Liver (tissue), 9 donors: ENCODE measurements around the gene VAV3. TPM values are rescaled to one million over a fixed set of nuclear protein-coding genes. Genes with fewer than 3 reads are reported as not detected.

Experiments used
- DNase-seq: peaks from one replicate; pipeline ENCODE4 v3.0.0-alpha.2; 2017; ENCODE audit warnings: low spot score
- H3K27ac ChIP-seq, 2 donors: one replicate each; pipeline ENCODE4 v1.7.0; 2013; ENCODE audit warnings: inconsistent platforms in 2 of 2, low read length in 2 of 2, control low read depth in 1 of 2, low read depth in 1 of 2, mild to moderate bottlenecking in 1 of 2
- H3K27me3 ChIP-seq, 4 donors: one replicate each; pipeline versions ENCODE4 v1.6.1 to v1.7.0; 2013; ENCODE audit warnings: low read length in 3 of 4, inconsistent platforms in 1 of 4, mild to moderate bottlenecking in 1 of 4, moderate library complexity in 1 of 4; ENCODE audit not compliant: control insufficient read depth in 4 of 4, insufficient read depth in 4 of 4
- H3K36me3 ChIP-seq, 4 donors: one replicate each; pipeline versions ENCODE4 v1.6.1 to v1.7.0; 2013; ENCODE audit warnings: low read length in 3 of 4, mild to moderate bottlenecking in 3 of 4, low read depth in 1 of 4, moderate library complexity in 1 of 4; ENCODE audit not compliant: control insufficient read depth in 4 of 4, insufficient read depth in 3 of 4
- H3K4me1 ChIP-seq, 4 donors: one replicate each; pipeline versions ENCODE4 v1.6.1 to v1.7.0; 2013; ENCODE audit warnings: low read length in 3 of 4, mild to moderate bottlenecking in 3 of 4, moderate library complexity in 1 of 4; ENCODE audit not compliant: control insufficient read depth in 4 of 4, insufficient read depth in 4 of 4
- H3K4me3 ChIP-seq, 3 donors: one replicate each; pipeline versions ENCODE4 v1.6.1 to v1.7.0; 2013; ENCODE audit warnings: low read length in 3 of 3, control low read depth in 1 of 3, low read depth in 1 of 3, mild to moderate bottlenecking in 1 of 3
- H3K9ac ChIP-seq, 2 donors: one replicate each; pipeline ENCODE4 v1.7.0; 2013; ENCODE audit warnings: low read length in 2 of 2, mild to moderate bottlenecking in 2 of 2, moderate library complexity in 2 of 2, control low read depth in 1 of 2, low read depth in 1 of 2
- H3K9me3 ChIP-seq, 4 donors: one replicate each; pipeline versions ENCODE4 v1.6.1 to v1.7.0; 2013; ENCODE audit warnings: low read length in 3 of 4; ENCODE audit not compliant: control insufficient read depth in 4 of 4
- EGR1 ChIP-seq, 2 donors: IDR thresholded peaks; 2 replicates each; pipeline ENCODE4 v1.6.1; 2016 to 2018; ENCODE audit warnings: antibody characterized with exemption in 2 of 2, low read depth in 2 of 2
- FOXA1 ChIP-seq: IDR thresholded peaks from 2 replicates; pipeline ENCODE4 v1.6.1; 2016; ENCODE audit warnings: antibody characterized with exemption
- FOXA2 ChIP-seq: IDR thresholded peaks from 2 replicates; pipeline ENCODE4 v1.6.1; 2016; ENCODE audit warnings: antibody characterized with exemption
- GABPA ChIP-seq, 2 donors: IDR thresholded peaks in 1 of 2; conservative IDR thresholded peaks in 1 of 2; 2 replicates each; pipeline ENCODE4 v1.6.1; 2016; ENCODE audit warnings: antibody characterized with exemption in 2 of 2, mild to moderate bottlenecking in 1 of 2, moderate library complexity in 1 of 2
- HNF4A ChIP-seq, 2 donors: conservative IDR thresholded peaks; 2 replicates each; pipeline ENCODE4 v1.6.1; 2016; ENCODE audit warnings: antibody characterized with exemption in 2 of 2, mild to moderate bottlenecking in 2 of 2
- HNF4G ChIP-seq: IDR thresholded peaks from 2 replicates; pipeline ENCODE4 v1.6.1; 2016; ENCODE audit warnings: antibody characterized with exemption
- JUND ChIP-seq, 2 donors: IDR thresholded peaks; 2 replicates each; pipeline ENCODE4 v1.6.1; 2016; ENCODE audit warnings: antibody characterized with exemption in 2 of 2
- NR2F2 ChIP-seq: IDR thresholded peaks from 2 replicates; pipeline ENCODE4 v1.6.1; 2016; ENCODE audit warnings: antibody characterized with exemption
- RAD21 ChIP-seq, 2 donors: IDR thresholded peaks; 2 replicates each; pipeline ENCODE4 v1.6.1; 2016; ENCODE audit warnings: antibody characterized with exemption in 2 of 2, mild to moderate bottlenecking in 2 of 2
- RXRA ChIP-seq, 2 donors: IDR thresholded peaks; 2 replicates each; pipeline ENCODE4 v1.6.1; 2017 to 2018; ENCODE audit warnings: antibody characterized with exemption in 2 of 2, mild to moderate bottlenecking in 1 of 2
- SP1 ChIP-seq: IDR thresholded peaks from 2 replicates; pipeline ENCODE4 v1.6.1; 2018; ENCODE audit warnings: antibody characterized with exemption, mild to moderate bottlenecking
- TAF1 ChIP-seq: conservative IDR thresholded peaks from 2 replicates; pipeline ENCODE4 v1.6.1; 2016; ENCODE audit warnings: antibody characterized with exemption, mild to moderate bottlenecking
- YY1 ChIP-seq: IDR thresholded peaks from 2 replicates; pipeline ENCODE4 v1.6.1; 2016; ENCODE audit warnings: antibody characterized with exemption, mild to moderate bottlenecking
- WGBS: extraction: QIAGEN DNeasy Blood & Tissue Kit; methylation state at CpG from one replicate; pipeline ENCODE4 v1.1.7; 2013; 5-methylcytosine and 5-hydroxymethylcytosine counted together
- polyA plus RNA-seq, 2 donors: library from polyadenylated mRNA; stranded (reverse) in 1 of 2; unstranded in 1 of 2; fragments of 200-250 nt in 1 of 2; fragments of >200 nt in 1 of 2; fragmentation: Nextera tagmentation in 1 of 2; extraction: Ambion mirVana in 1 of 2; gene quantifications; one replicate each; pipeline versions ENCODE4 v1.2.1 to v1.2.3, GENCODE V29; 2013 to 2015
- total RNA-seq, 2 donors: library from RNA; depleted of rRNA; stranded (reverse); fragments of >200 nt; gene quantifications; one replicate each; pipeline ENCODE4 v1.2.3, GENCODE V29; 2014
- TF ChIP-seq, protein P1 (sequence below): IDR thresholded peaks from 2 replicates; pipeline ENCODE4 v1.6.1; 2016; ENCODE audit warnings: antibody characterized with exemption, mild to moderate bottlenecking
- TF ChIP-seq, protein P2 (sequence below): IDR thresholded peaks from 2 replicates; pipeline ENCODE4 v1.6.1; 2016; ENCODE audit warnings: antibody characterized with exemption
- TF ChIP-seq, protein P3 (sequence below): IDR thresholded peaks from 2 replicates; pipeline ENCODE4 v1.6.1; 2016; ENCODE audit warnings: antibody characterized with exemption
- TF ChIP-seq, protein P4 (sequence below): fragments of 150-350 bp; IDR thresholded peaks from 2 replicates; pipeline ENCODE4 v1.5.1; 2017; ENCODE audit warnings: improper control_type of control experiment, low read depth, low read length; ENCODE audit not compliant: missing input control
- TF ChIP-seq, protein P5 (sequence below): IDR thresholded peaks from 2 replicates; pipeline ENCODE4 v1.6.1; 2016; ENCODE audit warnings: antibody characterized with exemption
- donor health status: healthy.
- donor health status: healthy.
- donor health status: healthy.
- donor health status: healthy.
- donor health status: healthy.

The VAV3 gene
- total and polyA plus RNA-seq, 4 donors, result 0.46 to 4.8 (median 2.7) TPM

DNA sequence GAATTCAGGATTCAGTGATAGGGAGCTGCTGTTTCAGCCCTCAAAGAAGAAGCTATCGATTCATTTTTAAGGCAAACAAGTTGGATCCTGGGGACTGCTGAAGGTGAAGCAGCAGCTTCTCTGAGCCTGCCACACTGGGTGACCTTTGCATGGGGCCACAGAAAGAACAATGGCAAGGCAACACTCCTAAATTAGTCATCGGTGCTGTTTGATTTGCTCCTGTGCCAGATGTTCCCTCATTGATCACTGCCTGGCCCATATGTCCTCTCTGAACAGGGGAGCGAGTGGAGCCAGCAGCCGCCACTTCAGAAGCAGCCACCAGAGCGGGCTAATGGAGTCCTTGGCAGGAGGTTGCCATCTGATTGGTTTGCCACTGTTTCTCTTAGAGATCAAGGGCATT is 432.7 kb downstream of the VAV3 start (continued):
- TF ChIP-seq, protein P1, sequence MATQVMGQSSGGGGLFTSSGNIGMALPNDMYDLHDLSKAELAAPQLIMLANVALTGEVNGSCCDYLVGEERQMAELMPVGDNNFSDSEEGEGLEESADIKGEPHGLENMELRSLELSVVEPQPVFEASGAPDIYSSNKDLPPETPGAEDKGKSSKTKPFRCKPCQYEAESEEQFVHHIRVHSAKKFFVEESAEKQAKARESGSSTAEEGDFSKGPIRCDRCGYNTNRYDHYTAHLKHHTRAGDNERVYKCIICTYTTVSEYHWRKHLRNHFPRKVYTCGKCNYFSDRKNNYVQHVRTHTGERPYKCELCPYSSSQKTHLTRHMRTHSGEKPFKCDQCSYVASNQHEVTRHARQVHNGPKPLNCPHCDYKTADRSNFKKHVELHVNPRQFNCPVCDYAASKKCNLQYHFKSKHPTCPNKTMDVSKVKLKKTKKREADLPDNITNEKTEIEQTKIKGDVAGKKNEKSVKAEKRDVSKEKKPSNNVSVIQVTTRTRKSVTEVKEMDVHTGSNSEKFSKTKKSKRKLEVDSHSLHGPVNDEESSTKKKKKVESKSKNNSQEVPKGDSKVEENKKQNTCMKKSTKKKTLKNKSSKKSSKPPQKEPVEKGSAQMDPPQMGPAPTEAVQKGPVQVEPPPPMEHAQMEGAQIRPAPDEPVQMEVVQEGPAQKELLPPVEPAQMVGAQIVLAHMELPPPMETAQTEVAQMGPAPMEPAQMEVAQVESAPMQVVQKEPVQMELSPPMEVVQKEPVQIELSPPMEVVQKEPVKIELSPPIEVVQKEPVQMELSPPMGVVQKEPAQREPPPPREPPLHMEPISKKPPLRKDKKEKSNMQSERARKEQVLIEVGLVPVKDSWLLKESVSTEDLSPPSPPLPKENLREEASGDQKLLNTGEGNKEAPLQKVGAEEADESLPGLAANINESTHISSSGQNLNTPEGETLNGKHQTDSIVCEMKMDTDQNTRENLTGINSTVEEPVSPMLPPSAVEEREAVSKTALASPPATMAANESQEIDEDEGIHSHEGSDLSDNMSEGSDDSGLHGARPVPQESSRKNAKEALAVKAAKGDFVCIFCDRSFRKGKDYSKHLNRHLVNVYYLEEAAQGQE, result no peak
- TF ChIP-seq, protein P2, sequence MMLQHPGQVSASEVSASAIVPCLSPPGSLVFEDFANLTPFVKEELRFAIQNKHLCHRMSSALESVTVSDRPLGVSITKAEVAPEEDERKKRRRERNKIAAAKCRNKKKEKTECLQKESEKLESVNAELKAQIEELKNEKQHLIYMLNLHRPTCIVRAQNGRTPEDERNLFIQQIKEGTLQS, result no peak
- TF ChIP-seq RAD21 (IDR thresholded peaks at IDR 0.05), result no peak

DNA sequence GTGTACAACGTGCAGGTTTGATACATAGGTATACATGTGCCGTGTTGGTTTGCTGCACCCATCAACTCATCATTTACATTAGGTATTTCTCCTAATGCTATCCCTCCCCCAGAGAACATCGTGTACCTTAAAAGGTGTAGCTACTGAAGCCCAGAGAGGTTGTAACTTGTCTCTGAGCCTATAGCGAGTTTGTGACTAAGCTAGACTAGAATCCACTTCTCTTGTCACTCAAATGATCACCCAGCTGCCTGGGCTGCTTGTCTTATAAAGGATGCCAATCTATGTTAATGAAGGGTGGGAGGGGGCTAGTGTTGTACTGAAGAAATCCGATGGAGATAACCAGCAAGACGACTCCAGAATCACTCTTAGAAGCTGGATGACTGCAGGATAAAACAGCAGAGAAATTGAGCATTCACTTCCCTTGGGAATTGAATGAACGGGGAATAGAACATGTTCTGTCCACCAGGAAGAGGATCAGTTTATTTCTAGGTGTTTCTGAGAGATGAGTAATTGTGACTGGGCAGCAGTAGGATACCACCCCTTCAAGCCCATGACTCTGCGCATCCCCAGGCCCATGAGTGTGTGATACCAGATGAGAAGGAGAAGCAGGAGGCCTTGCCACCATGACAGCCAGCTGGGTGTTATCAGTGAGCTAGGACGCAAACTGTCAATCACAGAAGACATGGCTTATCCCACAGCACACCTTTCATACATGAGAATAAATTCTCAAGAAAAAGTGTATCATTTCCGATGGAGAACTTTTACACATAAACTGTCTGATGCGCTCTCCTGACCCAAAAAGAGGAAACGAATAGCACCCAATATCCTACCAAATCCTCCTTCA is 433.7 kb downstream of the VAV3 start:
- TF ChIP-seq NR2F2, result no peak
- no peak for TF ChIP-seq FOXA2
- TF ChIP-seq YY1, result no peak
- TF ChIP-seq JUND (IDR thresholded peaks at IDR 0.05), result no peak
- TF ChIP-seq FOXA1, result no peak
- no peak for TF ChIP-seq HNF4G
- no peak for TF ChIP-seq EGR1 (IDR thresholded peaks at IDR 0.05; ENCODE audit: low read depth in 2 of 2)
- TF ChIP-seq SP1, result no peak
- TF ChIP-seq, protein P3, sequence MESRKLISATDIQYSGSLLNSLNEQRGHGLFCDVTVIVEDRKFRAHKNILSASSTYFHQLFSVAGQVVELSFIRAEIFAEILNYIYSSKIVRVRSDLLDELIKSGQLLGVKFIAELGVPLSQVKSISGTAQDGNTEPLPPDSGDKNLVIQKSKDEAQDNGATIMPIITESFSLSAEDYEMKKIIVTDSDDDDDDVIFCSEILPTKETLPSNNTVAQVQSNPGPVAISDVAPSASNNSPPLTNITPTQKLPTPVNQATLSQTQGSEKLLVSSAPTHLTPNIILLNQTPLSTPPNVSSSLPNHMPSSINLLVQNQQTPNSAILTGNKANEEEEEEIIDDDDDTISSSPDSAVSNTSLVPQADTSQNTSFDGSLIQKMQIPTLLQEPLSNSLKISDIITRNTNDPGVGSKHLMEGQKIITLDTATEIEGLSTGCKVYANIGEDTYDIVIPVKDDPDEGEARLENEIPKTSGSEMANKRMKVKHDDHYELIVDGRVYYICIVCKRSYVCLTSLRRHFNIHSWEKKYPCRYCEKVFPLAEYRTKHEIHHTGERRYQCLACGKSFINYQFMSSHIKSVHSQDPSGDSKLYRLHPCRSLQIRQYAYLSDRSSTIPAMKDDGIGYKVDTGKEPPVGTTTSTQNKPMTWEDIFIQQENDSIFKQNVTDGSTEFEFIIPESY, result no peak
- TF ChIP-seq, protein P4, sequence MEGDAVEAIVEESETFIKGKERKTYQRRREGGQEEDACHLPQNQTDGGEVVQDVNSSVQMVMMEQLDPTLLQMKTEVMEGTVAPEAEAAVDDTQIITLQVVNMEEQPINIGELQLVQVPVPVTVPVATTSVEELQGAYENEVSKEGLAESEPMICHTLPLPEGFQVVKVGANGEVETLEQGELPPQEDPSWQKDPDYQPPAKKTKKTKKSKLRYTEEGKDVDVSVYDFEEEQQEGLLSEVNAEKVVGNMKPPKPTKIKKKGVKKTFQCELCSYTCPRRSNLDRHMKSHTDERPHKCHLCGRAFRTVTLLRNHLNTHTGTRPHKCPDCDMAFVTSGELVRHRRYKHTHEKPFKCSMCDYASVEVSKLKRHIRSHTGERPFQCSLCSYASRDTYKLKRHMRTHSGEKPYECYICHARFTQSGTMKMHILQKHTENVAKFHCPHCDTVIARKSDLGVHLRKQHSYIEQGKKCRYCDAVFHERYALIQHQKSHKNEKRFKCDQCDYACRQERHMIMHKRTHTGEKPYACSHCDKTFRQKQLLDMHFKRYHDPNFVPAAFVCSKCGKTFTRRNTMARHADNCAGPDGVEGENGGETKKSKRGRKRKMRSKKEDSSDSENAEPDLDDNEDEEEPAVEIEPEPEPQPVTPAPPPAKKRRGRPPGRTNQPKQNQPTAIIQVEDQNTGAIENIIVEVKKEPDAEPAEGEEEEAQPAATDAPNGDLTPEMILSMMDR, result no peak
- TF ChIP-seq RAD21 (IDR thresholded peaks at IDR 0.05), result no peak
- TF ChIP-seq, protein P5, sequence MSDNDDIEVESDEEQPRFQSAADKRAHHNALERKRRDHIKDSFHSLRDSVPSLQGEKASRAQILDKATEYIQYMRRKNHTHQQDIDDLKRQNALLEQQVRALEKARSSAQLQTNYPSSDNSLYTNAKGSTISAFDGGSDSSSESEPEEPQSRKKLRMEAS, result no peak
- TF ChIP-seq, protein P1, result no peak
- no peak for TF ChIP-seq RXRA (IDR thresholded peaks at IDR 0.05)
- TF ChIP-seq GABPA (IDR thresholded peaks at IDR 0.05 in 1 of 2, conservative IDR thresholded peaks at IDR 0.05 in 1 of 2), result no peak
- TF ChIP-seq, protein P2, result no peak
- TF ChIP-seq HNF4A (conservative IDR thresholded peaks at IDR 0.05), result no peak
- no peak for TF ChIP-seq TAF1
- H3K27me3 ChIP-seq, result no peaks in the 10 kb centered on the region
- H3K27ac ChIP-seq, result no peak overlapping the region
- DNase-seq, result no peak
- WGBS, result 79% methylated on average over 12 of the region's 12 CpGs
- H3K9me3 ChIP-seq, result no peaks in the 10 kb centered on the region
- no peaks in the 10 kb centered on the region for H3K36me3 ChIP-seq
- no peak overlapping the region for H3K4me3 ChIP-seq
- H3K4me1 ChIP-seq, result peaks cover 0 to 2% (median 0%) of the 10 kb centered on the region in 4 donors
- no peak overlapping the region for H3K9ac ChIP-seq
